GM12878 (cell line): ENCODE measurements around the gene KATNIP. TPM values are rescaled to one million over a fixed set of nuclear protein-coding genes. Genes with fewer than 3 reads are reported as not detected.

Experiments used
- ATAC-seq: fragments of 200-7000 bp; cut with Tn5 transposase; 3 replicates; pipeline ENCODE4 v1.9.1; 2020; ENCODE audit warnings: mild to moderate bottlenecking, moderate library complexity
- BruUV-seq: library from RNA; stranded (reverse); fragments of 400-500 nt; replicated peaks from 2 replicates; lab custom pipeline; 2021; lab: Mats Ljungman, UMichigan
- CTCF ChIA-PET: fragments of 300-600 bp; sonication (Branson Sonifier 250); formaldehyde crosslinking; extraction: SDS; loops from one replicate; lab custom pipeline; 2021; ENCODE audit warnings: inconsistent platforms; lab: Yijun Ruan, JAX
- POLR2A ChIA-PET: fragments of 350-600 bp; formaldehyde crosslinking; extraction: SDS; loops from one replicate; lab custom pipeline; 2021; ENCODE audit warnings: inconsistent platforms; lab: Charles Lee
- RAD21 ChIA-PET: fragments of 300-600 bp; sonication (Branson Sonifier 250); formaldehyde crosslinking; loops from one replicate; lab custom pipeline; 2023; ENCODE audit warnings: antibody characterized with exemption; ENCODE audit not compliant: unreplicated experiment; lab: Charles Lee
- SMC1A ChIA-PET: fragments of 300-600 bp; sonication (Branson Sonifier 250); formaldehyde crosslinking; loops from one replicate; lab custom pipeline; 2023; ENCODE audit not compliant: unreplicated experiment, uncharacterized antibody; lab: Charles Lee
- DNase-seq: peaks from one replicate; pipeline ENCODE4 v3.0.0-alpha.2; 2011; ENCODE audit warnings: low read depth, low spot score
- FAIRE-seq: peaks from 3 replicates; lab custom pipeline; 2011; peaks lifted over from hg19 to GRCh38; lab: Jason Lieb, UNC
- H2AFZ ChIP-seq: 2 replicates; pipeline ENCODE4 v1.6.0; 2011; ENCODE audit warnings: low read depth, low read length, control low read depth; ENCODE audit not compliant: control insufficient read depth
- H3K27ac ChIP-seq: 2 replicates; pipeline ENCODE4 v1.5.1; 2011; ENCODE audit warnings: control low read depth; ENCODE audit not compliant: control insufficient read depth, insufficient read depth
- H3K27me3 ChIP-seq, 2 experiments: replicated peaks in 1 of 2; 2 replicates each; pipeline versions ENCODE4 v1.6.0 to v1.6.1; 2011; ENCODE audit warnings: low read length in 1 of 2; ENCODE audit not compliant: control insufficient read depth in 2 of 2, insufficient read depth in 2 of 2
- H3K36me3 ChIP-seq, 2 experiments: 2 replicates each; pipeline ENCODE4 v1.5.1; 2011; ENCODE audit warnings: low read length in 1 of 2; ENCODE audit not compliant: control insufficient read depth in 2 of 2, insufficient read depth in 2 of 2
- H3K4me1 ChIP-seq: 2 replicates; pipeline ENCODE4 v1.6.1; 2011; ENCODE audit warnings: mild to moderate bottlenecking, low read length, moderate library complexity, mixed read lengths; ENCODE audit not compliant: control insufficient read depth, insufficient read depth
- H3K4me2 ChIP-seq: 2 replicates; pipeline ENCODE4 v1.6.0; 2011; ENCODE audit warnings: control low read depth; ENCODE audit not compliant: control insufficient read depth, insufficient read depth
- H3K4me3 ChIP-seq: fragments of 200-600 bp; sonication (generic); 2 replicates; pipeline ENCODE4 v1.5.1; 2016
- H3K79me2 ChIP-seq: 2 replicates; pipeline ENCODE4 v1.6.0; 2011; ENCODE audit warnings: low read length; ENCODE audit not compliant: control insufficient read depth, insufficient read depth
- H3K9ac ChIP-seq: 2 replicates; pipeline ENCODE4 v1.8.0; 2011; ENCODE audit warnings: low read length, control low read depth, mixed read lengths; ENCODE audit not compliant: control insufficient read depth, insufficient read depth
- H3K9me3 ChIP-seq: replicated peaks from 3 replicates; pipeline ENCODE4 v1.5.1; 2011; ENCODE audit warnings: mild to moderate bottlenecking, low read length; ENCODE audit not compliant: control insufficient read depth, insufficient read depth
- H4K20me1 ChIP-seq: 2 replicates; pipeline ENCODE4 v1.6.0; 2011; ENCODE audit not compliant: control insufficient read depth, insufficient read depth
- BCL3 ChIP-seq: IDR thresholded peaks from 2 replicates; pipeline ENCODE4 v1.6.1; 2011; ENCODE audit warnings: borderline replicate concordance, low read depth, mild to moderate bottlenecking, moderate library complexity, low read length; ENCODE audit not compliant: insufficient read depth, poor library complexity, severe bottlenecking
- CEBPB ChIP-seq, 2 experiments: fragments of 150-350 bp in 1 of 2; IDR thresholded peaks; 2 replicates each; pipeline ENCODE4 v1.6.1; 2012 to 2014; ENCODE audit warnings: low read depth in 2 of 2, low read length in 2 of 2, borderline replicate concordance in 1 of 2, inconsistent platforms in 1 of 2
- ESRRA ChIP-seq: IDR thresholded peaks from 2 replicates; pipeline ENCODE4 v1.6.1; 2012; ENCODE audit warnings: mild to moderate bottlenecking, low read length, improper control_type of control experiment
- NFXL1 ChIP-seq: fragments of 450-650 bp; IDR thresholded peaks from 2 replicates; pipeline ENCODE4 v1.6.1; 2017; ENCODE audit warnings: antibody characterized with exemption, mild to moderate bottlenecking, borderline replicate concordance
- SMC3 ChIP-seq: IDR thresholded peaks from 2 replicates; pipeline ENCODE4 v1.6.1; 2011; ENCODE audit warnings: low read length, improper control_type of control experiment, borderline replicate concordance
- TBL1XR1 ChIP-seq: IDR thresholded peaks from 2 replicates; pipeline ENCODE4 v1.6.1; 2012; ENCODE audit warnings: low read depth, low read length, improper control_type of control experiment
- USF2 ChIP-seq: IDR thresholded peaks from 2 replicates; pipeline ENCODE4 v1.6.1; 2011; ENCODE audit warnings: low read depth, low read length, improper control_type of control experiment, borderline replicate concordance
- ZBTB33 ChIP-seq: fragments of 450-650 bp; IDR thresholded peaks from 2 replicates; pipeline ENCODE4 v1.6.1; 2017; ENCODE audit warnings: mild to moderate bottlenecking
- WGBS: methylation state at CpG from one replicate; pipeline ENCODE4 v1.1.6; 2016; ENCODE audit warnings: low lambda C conversion rate; ENCODE audit not compliant: insufficient replicate concordance, insufficient coverage; ENCODE audit errors: missing lambda C conversion rate; 5-methylcytosine and 5-hydroxymethylcytosine counted together
- in situ Hi-C: fragments of 300-500 bp; cut with MboI; formaldehyde crosslinking; loops from 9 replicates; pipeline ENCODE4 v1.14.3; 2018; ENCODE audit warnings: mixed read lengths
- intact Hi-C: fragments of 100-400 bp; cut with micrococcal nuclease; formaldehyde crosslinking; loops from one replicate; pipeline ENCODE4 v1.14.2; 2022; ENCODE audit not compliant: unreplicated experiment
- polyA plus RNA-seq, 11 experiments: library from polyadenylated mRNA; depleted of rRNA in 4 of 11; unstranded in 6 of 11; stranded (reverse) in 5 of 11; fragments of >200 nt; fragmentation: Nextera tagmentation in 4 of 11; fragmentation: Illumina TruSeq in 1 of 11; extraction: Ambion mirVana in 4 of 11; extraction: Trizol in 1 of 11; gene quantifications; 1 replicate in 1 of 11; 2 replicates in 10 of 11; pipeline versions ENCODE4 v1.2.1 to v1.2.3, GENCODE V29; 2011 to 2016; ENCODE audit warnings: inconsistent platforms in 2 of 11, missing spikeins in 2 of 11, low read depth in 1 of 11
- total RNA-seq, 4 experiments: library from RNA; depleted of rRNA in 3 of 4; stranded (reverse); fragments of >200 nt in 3 of 4; fragmentation: Illumina TruSeq in 1 of 4; extraction: Trizol in 1 of 4; gene quantifications; 2 replicates each; pipeline versions ENCODE4 v1.2.1 to v1.2.3, GENCODE V29; 2013 to 2021
- TF ChIP-seq, protein P1 (sequence below), 3 experiments: IDR thresholded peaks in 2 of 3; conservative IDR thresholded peaks in 1 of 3; 2 replicates each; pipeline ENCODE4 v1.5.1; 2011; ENCODE audit warnings: low read depth in 3 of 3, low read length in 3 of 3, mild to moderate bottlenecking in 3 of 3, control low read depth in 2 of 3, moderate library complexity in 2 of 3, inconsistent platforms in 1 of 3, mixed read lengths in 1 of 3; ENCODE audit not compliant: control insufficient read depth in 2 of 3, insufficient read depth in 1 of 3; ENCODE audit errors: extremely low read depth in 1 of 3

KATNIP gene
- total and polyA plus RNA-seq, 10 of the 15 experiments (the other 5 are each of a cell fraction or from before 2014, with no cell fraction given), result 1.6 to 13.8 (median 9.1) TPM

DNA sequence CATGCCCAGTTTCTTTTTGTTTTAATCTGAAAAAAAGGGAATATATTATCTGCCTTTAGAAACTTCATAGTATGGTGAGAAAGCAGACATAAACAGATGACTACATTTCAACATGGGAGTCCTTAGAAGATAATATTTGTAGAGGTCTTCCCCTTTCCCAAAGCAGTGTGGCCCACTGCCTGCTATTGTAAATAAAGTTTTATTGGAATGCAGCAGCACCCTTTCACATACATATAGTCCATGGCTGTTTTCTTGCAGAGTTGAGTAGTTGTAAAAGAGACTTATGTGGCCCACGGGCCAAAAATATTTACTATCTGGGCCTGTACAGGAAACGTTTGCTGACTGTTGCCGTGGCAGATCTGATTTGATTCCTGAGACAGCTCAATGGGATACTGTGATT is 8.5 kb downstream of the KATNIP start (continued):
- TF ChIP-seq, protein P1, sequence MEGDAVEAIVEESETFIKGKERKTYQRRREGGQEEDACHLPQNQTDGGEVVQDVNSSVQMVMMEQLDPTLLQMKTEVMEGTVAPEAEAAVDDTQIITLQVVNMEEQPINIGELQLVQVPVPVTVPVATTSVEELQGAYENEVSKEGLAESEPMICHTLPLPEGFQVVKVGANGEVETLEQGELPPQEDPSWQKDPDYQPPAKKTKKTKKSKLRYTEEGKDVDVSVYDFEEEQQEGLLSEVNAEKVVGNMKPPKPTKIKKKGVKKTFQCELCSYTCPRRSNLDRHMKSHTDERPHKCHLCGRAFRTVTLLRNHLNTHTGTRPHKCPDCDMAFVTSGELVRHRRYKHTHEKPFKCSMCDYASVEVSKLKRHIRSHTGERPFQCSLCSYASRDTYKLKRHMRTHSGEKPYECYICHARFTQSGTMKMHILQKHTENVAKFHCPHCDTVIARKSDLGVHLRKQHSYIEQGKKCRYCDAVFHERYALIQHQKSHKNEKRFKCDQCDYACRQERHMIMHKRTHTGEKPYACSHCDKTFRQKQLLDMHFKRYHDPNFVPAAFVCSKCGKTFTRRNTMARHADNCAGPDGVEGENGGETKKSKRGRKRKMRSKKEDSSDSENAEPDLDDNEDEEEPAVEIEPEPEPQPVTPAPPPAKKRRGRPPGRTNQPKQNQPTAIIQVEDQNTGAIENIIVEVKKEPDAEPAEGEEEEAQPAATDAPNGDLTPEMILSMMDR (IDR thresholded peaks at IDR 0.05 in 2 of 3, conservative IDR thresholded peaks at IDR 0.05 in 1 of 3; ENCODE audit: control insufficient read depth in 2 of 3, extremely low read depth in 1 of 3, insufficient read depth in 1 of 3, low read depth in 3 of 3, low read length in 3 of 3), result no peak
- TF ChIP-seq USF2, result no peak

GRCh38 chr16:27558932-27559331 is 9.0 kb downstream of the KATNIP start:
- Histone ChIP-seq H3K9me3 (no peaks in the 10 kb centered on the region), H3K27ac (no peak overlapping the region), H3K36me3 (no peaks in the 10 kb centered on the region), H4K20me1 (no peaks in the 10 kb centered on the region), H3K9ac (no peak overlapping the region), H3K4me2 (no peak overlapping the region), H3K4me3 (no peak overlapping the region), H3K79me2 (no peaks in the 10 kb centered on the region), H2AFZ (no peak overlapping the region), H3K4me1 (no peaks in the 10 kb centered on the region), H3K27me3 (no peaks in the 10 kb centered on the region)
- DNase-seq, result no peak
- ChIA-PET RAD21 (no interaction called here), POLR2A (interaction anchor here (1.6 kb wide), 1 partner anchor 9 kb away, joined by 4 read pairs; the partner anchor contains the start of genes GTF3C1 and KATNIP), SMC1A (no interaction called here), CTCF (no interaction called here)
- WGBS, result 64% methylated on average over 1 of the region's 1 CpG
- TF ChIP-seq TBL1XR1, result no peak
- no peak for TF ChIP-seq BCL3
- TF ChIP-seq ESRRA, result no peak
- TF ChIP-seq SMC3, result no peak
- TF ChIP-seq CEBPB (IDR thresholded peaks at IDR 0.05; ENCODE audit: borderline replicate concordance in 1 of 2, low read depth in 2 of 2, low read length in 2 of 2), result no peak
- no peak for TF ChIP-seq NFXL1
- no peak for TF ChIP-seq ZBTB33
- intact Hi-C loops, result no loop called here
- BruUV-seq, result no TSS peak
- ATAC-seq, result no peak
- in situ Hi-C loops, result no loop called here
- no peak for FAIRE-seq
